ENCODE data around the gene POLR3H.

DNA sequence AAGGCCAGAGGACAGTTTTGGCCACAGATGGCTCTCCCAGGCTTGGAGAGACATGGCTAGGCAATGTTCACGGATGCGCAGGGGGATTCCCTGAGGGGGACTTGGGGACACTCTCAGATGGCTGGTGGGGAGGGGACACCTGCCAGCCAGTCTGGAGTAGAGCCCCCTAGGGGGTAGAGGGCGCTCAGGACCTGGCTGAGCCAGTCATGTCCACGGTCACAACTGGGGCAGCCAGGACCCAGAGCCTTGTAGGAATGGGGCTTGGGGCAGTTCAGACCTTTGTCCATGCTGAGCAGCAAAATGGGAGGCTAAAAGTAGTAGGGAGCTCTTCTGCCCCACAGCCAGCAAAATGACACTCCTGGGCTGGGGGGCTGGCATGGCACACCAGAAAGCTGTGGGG, 18.2 kb upstream of the POLR3H start:
- TF ChIP-seq, protein P1, sequence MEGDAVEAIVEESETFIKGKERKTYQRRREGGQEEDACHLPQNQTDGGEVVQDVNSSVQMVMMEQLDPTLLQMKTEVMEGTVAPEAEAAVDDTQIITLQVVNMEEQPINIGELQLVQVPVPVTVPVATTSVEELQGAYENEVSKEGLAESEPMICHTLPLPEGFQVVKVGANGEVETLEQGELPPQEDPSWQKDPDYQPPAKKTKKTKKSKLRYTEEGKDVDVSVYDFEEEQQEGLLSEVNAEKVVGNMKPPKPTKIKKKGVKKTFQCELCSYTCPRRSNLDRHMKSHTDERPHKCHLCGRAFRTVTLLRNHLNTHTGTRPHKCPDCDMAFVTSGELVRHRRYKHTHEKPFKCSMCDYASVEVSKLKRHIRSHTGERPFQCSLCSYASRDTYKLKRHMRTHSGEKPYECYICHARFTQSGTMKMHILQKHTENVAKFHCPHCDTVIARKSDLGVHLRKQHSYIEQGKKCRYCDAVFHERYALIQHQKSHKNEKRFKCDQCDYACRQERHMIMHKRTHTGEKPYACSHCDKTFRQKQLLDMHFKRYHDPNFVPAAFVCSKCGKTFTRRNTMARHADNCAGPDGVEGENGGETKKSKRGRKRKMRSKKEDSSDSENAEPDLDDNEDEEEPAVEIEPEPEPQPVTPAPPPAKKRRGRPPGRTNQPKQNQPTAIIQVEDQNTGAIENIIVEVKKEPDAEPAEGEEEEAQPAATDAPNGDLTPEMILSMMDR (IDR thresholded peaks at IDR 0.05) = no peak
- TF ChIP-seq EZH2 (IDR thresholded peaks at IDR 0.05; ENCODE audit: borderline replicate concordance, insufficient read depth, low read depth, low read length, poor library complexity, severe bottlenecking) = no peak

Data from B cell (primary cell).